ENCODE measurements around the gene PRKCA.
A peak's percentile ranks its signal among the peaks of the same experiment; 100 is the strongest.

Gene PRKCA

DNA sequence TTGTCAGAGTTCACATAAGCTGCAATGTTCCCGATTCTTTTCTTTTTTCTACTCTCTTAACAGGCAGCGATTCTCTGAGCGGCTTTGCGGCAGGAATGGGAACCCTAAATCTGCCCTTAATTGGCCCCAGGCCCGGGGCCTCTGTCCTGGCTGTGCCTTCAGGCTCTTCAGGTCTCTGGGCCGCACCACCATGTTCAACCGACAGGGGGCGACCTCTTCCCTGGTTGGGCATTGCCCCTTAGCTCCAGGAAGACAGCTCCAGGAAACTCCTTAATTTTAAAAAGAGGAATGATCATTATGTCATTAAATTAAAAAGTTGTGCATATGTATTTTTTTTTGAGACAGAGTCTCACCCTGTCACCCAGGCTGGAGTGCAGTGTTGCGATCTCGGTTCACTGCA is 552.8 kb downstream of the PRKCA start:
- H3K4me3 ChIP-seq (ENCODE audit: low read depth in 1 of 2, low read length in 1 of 2) = no peak overlapping the region
- TF ChIP-seq, protein P1, sequence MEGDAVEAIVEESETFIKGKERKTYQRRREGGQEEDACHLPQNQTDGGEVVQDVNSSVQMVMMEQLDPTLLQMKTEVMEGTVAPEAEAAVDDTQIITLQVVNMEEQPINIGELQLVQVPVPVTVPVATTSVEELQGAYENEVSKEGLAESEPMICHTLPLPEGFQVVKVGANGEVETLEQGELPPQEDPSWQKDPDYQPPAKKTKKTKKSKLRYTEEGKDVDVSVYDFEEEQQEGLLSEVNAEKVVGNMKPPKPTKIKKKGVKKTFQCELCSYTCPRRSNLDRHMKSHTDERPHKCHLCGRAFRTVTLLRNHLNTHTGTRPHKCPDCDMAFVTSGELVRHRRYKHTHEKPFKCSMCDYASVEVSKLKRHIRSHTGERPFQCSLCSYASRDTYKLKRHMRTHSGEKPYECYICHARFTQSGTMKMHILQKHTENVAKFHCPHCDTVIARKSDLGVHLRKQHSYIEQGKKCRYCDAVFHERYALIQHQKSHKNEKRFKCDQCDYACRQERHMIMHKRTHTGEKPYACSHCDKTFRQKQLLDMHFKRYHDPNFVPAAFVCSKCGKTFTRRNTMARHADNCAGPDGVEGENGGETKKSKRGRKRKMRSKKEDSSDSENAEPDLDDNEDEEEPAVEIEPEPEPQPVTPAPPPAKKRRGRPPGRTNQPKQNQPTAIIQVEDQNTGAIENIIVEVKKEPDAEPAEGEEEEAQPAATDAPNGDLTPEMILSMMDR (IDR thresholded peaks at IDR 0.05) = peak; percentile 11

DNA sequence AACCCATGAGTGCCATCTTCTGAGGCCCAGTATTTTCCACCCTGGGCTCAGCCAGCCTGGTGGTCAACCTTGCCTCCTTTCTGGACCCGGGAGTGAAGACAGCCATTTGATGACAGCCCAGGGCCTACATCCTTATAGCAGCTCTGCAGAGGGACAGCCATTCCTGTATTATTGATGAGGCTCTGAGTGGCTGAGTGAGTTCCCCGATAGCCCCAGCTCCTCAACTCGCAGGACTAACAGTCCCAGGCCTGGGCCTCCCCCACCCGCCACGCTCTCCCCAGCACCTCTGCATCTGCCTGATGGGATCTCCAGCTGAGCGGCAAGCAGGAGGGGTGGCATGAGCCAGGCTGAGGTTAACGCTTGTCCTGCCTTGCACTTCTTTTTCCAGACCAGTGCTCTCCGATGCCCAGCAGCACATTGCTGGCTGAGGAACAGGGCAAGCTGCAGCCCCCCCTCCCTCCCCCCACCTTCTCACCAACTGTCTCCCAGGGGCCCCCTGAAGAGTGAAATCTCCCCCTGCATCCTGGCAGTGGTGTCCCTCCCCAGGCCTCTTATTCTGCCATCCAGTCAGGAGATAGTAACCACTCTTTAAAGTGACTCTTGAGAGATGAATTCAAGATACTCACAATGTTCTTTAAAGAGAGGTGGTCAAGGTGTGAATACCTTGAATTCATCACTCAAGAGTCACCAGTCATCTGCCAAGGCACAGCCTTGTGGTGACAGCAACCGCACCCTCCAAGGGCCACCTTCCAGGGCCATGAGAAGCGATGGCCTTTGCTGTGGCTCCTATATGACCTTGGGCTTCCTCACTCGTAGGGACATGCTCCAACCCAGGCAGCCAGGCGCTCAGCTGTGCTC is 556.0 kb downstream of the PRKCA start:
- Histone ChIP-seq H3K27me3 (no peaks in the 10 kb centered on the region), H3K9me3 (no peaks in the 10 kb centered on the region), H3K27ac (no peak overlapping the region), H3K4me3 (ENCODE audit: low read depth in 1 of 2, low read length in 1 of 2) (no peak overlapping the region), H3K36me3 (no peaks in the 10 kb centered on the region), H3K4me1 (ENCODE audit: control insufficient read depth in 1 of 2, insufficient read depth in 1 of 2, low read depth in 1 of 2, low read length in 1 of 2) (no peaks in the 10 kb centered on the region)
- TF ChIP-seq, protein P1 (IDR thresholded peaks at IDR 0.05) = no peak

More for the DNA sequence above, 552.8 kb downstream of the PRKCA start:
- Histone ChIP-seq H3K27me3 (no peaks in the 10 kb centered on the region), H3K36me3 (no peaks in the 10 kb centered on the region), H3K27ac (no peak overlapping the region), H3K9me3 (no peaks in the 10 kb centered on the region), H3K4me1 (ENCODE audit: control insufficient read depth in 1 of 2, insufficient read depth in 1 of 2, low read depth in 1 of 2, low read length in 1 of 2) (no peaks in the 10 kb centered on the region)

DNA sequence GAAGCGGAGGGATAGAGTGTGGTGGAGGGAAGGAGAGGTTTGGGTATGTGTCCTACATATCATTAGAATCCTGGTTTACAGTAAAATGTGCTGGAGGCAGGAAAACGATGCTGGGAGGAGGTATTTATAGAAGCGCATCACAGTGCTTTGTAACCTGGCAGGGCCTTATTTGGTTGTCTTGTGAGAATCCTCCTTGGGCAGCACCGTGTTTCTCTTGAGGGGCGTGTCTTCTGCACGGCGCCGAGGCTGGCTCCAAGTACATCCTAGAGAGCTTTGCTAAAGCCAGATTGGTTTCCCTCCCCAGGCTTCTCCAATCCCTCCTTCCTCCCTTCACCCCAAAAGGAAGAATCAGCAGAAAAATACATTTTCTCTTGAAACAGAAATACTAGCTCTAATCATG is 556.9 kb downstream of the PRKCA start:
- TF ChIP-seq, protein P1 (IDR thresholded peaks at IDR 0.05) = no peak
- no peak overlapping the region for H3K27ac ChIP-seq
- H3K9me3 ChIP-seq = no peaks in the 10 kb centered on the region
- no peak overlapping the region for H3K4me3 ChIP-seq (ENCODE audit: low read depth in 1 of 2, low read length in 1 of 2)
- H3K4me1 ChIP-seq (ENCODE audit: control insufficient read depth in 1 of 2, insufficient read depth in 1 of 2, low read depth in 1 of 2, low read length in 1 of 2) = no peaks in the 10 kb centered on the region
- H3K36me3 ChIP-seq = no peaks in the 10 kb centered on the region
- H3K27me3 ChIP-seq = no peaks in the 10 kb centered on the region

DNA sequence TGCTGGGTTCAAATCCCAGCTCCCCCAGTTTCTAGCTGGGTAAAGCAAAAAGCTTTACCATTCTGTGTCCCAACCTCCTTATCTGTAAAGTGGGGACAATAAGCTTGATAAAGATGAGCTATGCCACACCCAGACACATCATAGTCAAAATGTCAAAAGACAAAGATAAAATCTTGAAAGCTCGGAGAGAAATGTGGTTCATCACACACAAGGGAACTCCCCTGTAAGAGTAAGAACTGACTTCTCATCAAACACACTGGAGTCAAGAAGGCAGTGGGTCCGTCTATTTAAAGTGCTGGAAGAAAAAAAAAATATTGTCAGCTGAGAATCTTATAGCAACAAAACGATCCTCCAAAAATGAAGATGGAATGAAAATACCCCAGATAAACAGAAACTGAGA is 557.8 kb downstream of the PRKCA start:
- no peaks in the 10 kb centered on the region for H3K27me3 ChIP-seq
- H3K27ac ChIP-seq = no peak overlapping the region
- no peak overlapping the region for H3K4me3 ChIP-seq (ENCODE audit: low read depth in 1 of 2, low read length in 1 of 2)
- H3K4me1 ChIP-seq (ENCODE audit: control insufficient read depth in 1 of 2, insufficient read depth in 1 of 2, low read depth in 1 of 2, low read length in 1 of 2) = no peaks in the 10 kb centered on the region
- no peaks in the 10 kb centered on the region for H3K36me3 ChIP-seq
- H3K9me3 ChIP-seq = no peaks in the 10 kb centered on the region
- TF ChIP-seq, protein P1 (IDR thresholded peaks at IDR 0.05) = no peak

Data from neutrophil (primary cell).